Endothelial cell (in vitro differentiated cells): ENCODE results near the gene ODAD3. TPM values are rescaled to one million over a fixed set of nuclear protein-coding genes. Genes with fewer than 3 reads are reported as not detected.

Experiments
- DNase-seq: peaks from one replicate; pipeline ENCODE4 v3.0.0; 2021; ENCODE audit warnings: low spot score
- H3K27ac Mint-ChIP-seq: one replicate; pipeline ENCODE4 v1.8.0; 2021; ENCODE audit warnings: mixed read lengths, inconsistent platforms; ENCODE audit not compliant: unreplicated experiment
- H3K27me3 Mint-ChIP-seq: one replicate; pipeline ENCODE4 v1.8.0; 2021; ENCODE audit warnings: mild to moderate bottlenecking, moderate library complexity, mixed read lengths, inconsistent platforms; ENCODE audit not compliant: unreplicated experiment
- H3K36me3 Mint-ChIP-seq: one replicate; pipeline ENCODE4 v1.8.0; 2021; ENCODE audit warnings: mild to moderate bottlenecking, low read depth, mixed read lengths, inconsistent platforms; ENCODE audit not compliant: unreplicated experiment
- H3K4me1 Mint-ChIP-seq: one replicate; pipeline ENCODE4 v1.8.0; 2021; ENCODE audit warnings: mild to moderate bottlenecking, mixed read lengths, inconsistent platforms; ENCODE audit not compliant: unreplicated experiment
- H3K4me3 Mint-ChIP-seq: one replicate; pipeline ENCODE4 v1.8.0; 2021; ENCODE audit warnings: mild to moderate bottlenecking, mixed read lengths, inconsistent platforms; ENCODE audit not compliant: unreplicated experiment
- H3K9me3 Mint-ChIP-seq: one replicate; pipeline ENCODE4 v1.8.0; 2021; ENCODE audit warnings: mixed read lengths, inconsistent platforms; ENCODE audit not compliant: unreplicated experiment
- total RNA-seq: library from RNA; stranded (reverse); fragmentation: NEBNext Ultra II Directional; extraction: Animal tissue kit (Norgen Biotek cat#: 25700); gene quantifications from one replicate; pipeline ENCODE4 v1.2.1, GENCODE V29; 2021; ENCODE audit not compliant: unreplicated experiment
- TF ChIP-seq, protein P1 (sequence below): fragments of 200-600 bp; sonication (generic); IDR thresholded peaks from one replicate; pipeline ENCODE4 v1.5.0; 2021; ENCODE audit warnings: antibody characterized with exemption; ENCODE audit not compliant: unreplicated experiment

Gene ODAD3
- total RNA-seq, 1 donor from 2014 or later = 0.64 TPM

GRCh38 chr19:11426656-11427055 is 8.3 kb downstream of the ODAD3 start:
- TF ChIP-seq, protein P1, sequence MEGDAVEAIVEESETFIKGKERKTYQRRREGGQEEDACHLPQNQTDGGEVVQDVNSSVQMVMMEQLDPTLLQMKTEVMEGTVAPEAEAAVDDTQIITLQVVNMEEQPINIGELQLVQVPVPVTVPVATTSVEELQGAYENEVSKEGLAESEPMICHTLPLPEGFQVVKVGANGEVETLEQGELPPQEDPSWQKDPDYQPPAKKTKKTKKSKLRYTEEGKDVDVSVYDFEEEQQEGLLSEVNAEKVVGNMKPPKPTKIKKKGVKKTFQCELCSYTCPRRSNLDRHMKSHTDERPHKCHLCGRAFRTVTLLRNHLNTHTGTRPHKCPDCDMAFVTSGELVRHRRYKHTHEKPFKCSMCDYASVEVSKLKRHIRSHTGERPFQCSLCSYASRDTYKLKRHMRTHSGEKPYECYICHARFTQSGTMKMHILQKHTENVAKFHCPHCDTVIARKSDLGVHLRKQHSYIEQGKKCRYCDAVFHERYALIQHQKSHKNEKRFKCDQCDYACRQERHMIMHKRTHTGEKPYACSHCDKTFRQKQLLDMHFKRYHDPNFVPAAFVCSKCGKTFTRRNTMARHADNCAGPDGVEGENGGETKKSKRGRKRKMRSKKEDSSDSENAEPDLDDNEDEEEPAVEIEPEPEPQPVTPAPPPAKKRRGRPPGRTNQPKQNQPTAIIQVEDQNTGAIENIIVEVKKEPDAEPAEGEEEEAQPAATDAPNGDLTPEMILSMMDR = no peak
- no peak for DNase-seq
- no peak overlapping the region for H3K27ac Mint-ChIP-seq

GRCh38 chr19:11425719-11426457 is 9.0 kb downstream of the ODAD3 start:
- Mint-ChIP-seq H3K27ac (no peak overlapping the region), H3K9me3 (no peaks in the 10 kb centered on the region), H3K36me3 (no peaks in the 10 kb centered on the region), H3K27me3 (peaks cover 11% of the 10 kb centered on the region), H3K4me1 (no peaks in the 10 kb centered on the region), H3K4me3 (no peak overlapping the region)
- TF ChIP-seq, protein P1 = no peak
- DNase-seq = no peak

More at GRCh38 chr19:11426656-11427055, 8.3 kb downstream of the ODAD3 start:
- Mint-ChIP-seq H3K36me3 (no peaks in the 10 kb centered on the region), H3K9me3 (no peaks in the 10 kb centered on the region), H3K27me3 (peaks cover 4% of the 10 kb centered on the region), H3K4me3 (no peak overlapping the region), H3K4me1 (no peaks in the 10 kb centered on the region)

DNA sequence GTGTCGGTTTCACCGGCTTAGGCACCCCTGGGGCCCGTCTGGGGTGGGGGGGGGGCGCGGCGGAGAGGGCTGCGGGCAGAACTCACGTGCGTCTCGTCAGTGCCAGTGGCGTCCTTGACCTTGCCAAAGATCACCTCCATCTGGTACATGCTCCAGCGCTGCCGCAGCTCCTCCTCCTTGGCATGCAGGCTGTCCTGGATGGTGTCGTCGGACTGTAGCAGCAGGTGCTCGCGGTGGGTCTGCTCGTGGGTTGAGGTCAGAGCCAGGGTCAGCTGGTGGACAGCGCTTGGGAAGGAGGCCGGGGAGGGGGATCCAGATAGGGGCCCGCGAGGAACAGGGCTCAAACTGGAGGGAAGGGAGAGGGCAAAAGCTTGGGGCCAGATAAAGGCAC is 11.1 kb downstream of the ODAD3 start:
- DNase-seq = no peak
- Mint-ChIP-seq H3K27ac (no peak overlapping the region), H3K36me3 (no peaks in the 10 kb centered on the region), H3K4me1 (peaks cover 2% of the 10 kb centered on the region), H3K4me3 (no peak overlapping the region), H3K27me3 (peaks cover 20% of the 10 kb centered on the region), H3K9me3 (no peaks in the 10 kb centered on the region)
- TF ChIP-seq, protein P1 = no peak

GRCh38 chr19:11423164-11423790 is 11.6 kb downstream of the ODAD3 start:
- no peak for DNase-seq
- Mint-ChIP-seq H3K9me3 (no peaks in the 10 kb centered on the region), H3K4me1 (peaks cover 2% of the 10 kb centered on the region), H3K27ac (no peak overlapping the region), H3K4me3 (no peak overlapping the region), H3K27me3 (peaks cover 21% of the 10 kb centered on the region), H3K36me3 (no peaks in the 10 kb centered on the region)
- TF ChIP-seq, protein P1 = no peak
